ENCODE measurements around the gene PIF1.

PIF1 gene

DNA sequence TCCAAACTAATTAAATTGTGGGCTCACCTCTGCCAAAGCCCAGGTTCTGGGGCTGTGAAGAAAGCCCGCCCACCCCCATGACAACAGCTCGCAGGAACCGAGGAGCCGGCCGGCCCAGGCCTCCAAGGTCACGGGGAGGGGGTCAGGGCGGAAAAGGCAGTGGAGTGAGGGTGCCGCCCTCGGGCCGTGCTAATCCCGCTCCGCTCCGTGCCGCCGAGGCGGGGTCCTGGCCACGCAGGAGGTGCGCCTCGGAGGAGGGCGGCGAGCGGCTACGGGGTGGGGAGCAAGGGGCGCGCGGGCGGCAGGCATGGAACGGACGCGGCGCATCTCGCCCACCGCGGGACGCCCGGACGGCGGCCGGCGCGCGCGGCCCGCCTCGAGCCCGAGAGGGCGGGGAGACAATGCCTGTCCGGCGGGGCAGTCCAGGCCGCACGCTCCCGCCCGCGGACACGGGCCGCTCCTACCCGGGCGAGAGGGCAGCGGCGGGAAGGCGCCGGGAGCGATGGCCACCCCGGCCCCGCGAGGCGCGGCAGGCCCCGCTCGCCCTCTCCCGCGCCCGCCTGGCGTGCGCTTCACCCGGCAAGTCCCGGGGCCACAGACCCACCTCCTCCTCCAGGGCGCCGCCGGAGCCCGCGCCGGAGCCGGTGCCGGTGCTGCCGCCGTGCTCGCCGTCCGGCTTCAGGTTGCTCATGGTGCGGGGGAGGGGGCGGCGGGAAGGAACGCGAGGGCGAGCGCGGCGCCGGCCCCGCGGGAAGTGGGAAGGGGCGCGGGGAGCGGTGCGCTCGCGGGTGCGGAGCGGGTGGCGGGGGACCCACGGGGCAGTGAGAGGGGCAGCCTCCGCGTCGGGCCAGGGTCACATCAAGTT is 50.6 kb downstream of the PIF1 start:
- DNase-seq, result no peak

GRCh38 chr15:64774037-64774628 is 51.3 kb downstream of the PIF1 start:
- DNase-seq, result no peak

DNA sequence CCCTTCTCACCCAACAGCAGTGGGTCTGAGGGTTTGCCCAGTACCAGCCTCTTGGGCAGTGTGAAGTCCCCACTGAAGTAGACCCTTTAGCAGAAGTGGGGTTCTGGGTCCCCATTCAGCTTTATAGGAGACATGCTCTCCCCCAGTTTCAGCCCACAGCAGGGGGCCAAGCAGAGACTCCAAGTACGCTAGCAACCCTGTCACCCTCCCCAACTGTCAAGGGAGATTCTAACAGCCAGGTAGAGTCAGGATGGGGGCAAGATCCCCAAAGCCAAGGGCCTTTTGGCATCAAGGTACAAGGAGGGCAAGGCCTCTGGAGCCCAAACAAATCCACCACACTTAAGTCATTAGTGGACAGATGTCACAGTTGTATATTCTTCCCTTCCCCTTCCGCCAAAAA is 51.8 kb downstream of the PIF1 start:
- no peak for DNase-seq

DNA sequence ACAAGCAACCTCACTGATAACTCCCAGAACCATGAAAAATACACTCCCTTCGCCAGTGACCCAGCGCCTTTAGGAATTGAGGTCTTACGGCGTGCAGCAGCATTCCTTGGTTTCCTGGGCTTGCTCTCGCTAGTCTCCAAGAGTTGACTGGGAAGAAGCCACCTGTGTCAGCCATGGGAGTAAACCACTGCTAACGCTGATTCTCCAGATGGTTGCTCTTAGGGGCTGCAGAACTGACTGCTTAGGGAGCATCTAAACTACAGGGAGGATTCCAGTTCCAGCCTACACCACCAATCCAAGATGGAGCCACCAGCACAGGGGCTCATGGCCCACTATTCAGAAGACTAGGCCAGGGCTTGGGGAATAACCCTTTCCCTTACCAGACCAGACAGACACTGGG is 52.5 kb downstream of the PIF1 start:
- no peak for DNase-seq

GRCh38 chr15:64772488-64772887 is 53.0 kb downstream of the PIF1 start:
- DNase-seq, result no peak

DNA sequence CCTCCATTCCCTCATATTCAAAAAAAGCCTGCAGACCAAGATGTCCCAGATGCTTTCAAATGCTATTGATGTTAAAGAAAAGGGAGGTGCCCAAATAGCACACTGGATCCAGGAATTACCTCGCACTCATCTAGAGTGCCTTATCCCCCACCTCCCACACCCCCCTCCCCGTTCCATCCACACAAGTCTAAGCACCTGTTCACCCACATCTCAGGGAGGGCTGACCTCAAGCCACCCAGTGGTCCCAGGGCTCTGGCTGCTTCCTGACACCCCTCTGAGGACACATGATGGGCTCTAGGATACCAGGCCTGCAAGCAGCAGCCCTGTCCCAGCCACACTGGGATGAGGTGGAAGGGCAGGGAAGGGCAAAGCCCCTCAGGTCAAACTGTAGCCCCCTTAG is 54.8 kb downstream of the PIF1 start:
- DNase-seq, result no peak

GRCh38 chr15:64767203-64767602 is 58.2 kb downstream of the PIF1 start:
- no peak for DNase-seq

GRCh38 chr15:64766058-64766457 is 59.4 kb downstream of the PIF1 start:
- no peak for DNase-seq

Data from cortex of kidney (tissue), 1 donor.